ENCODE measurements around the gene FAM83C. TPM values are rescaled to one million over a fixed set of nuclear protein-coding genes. Genes with fewer than 3 reads are reported as not detected.

The FAM83C gene
- polyA plus RNA-seq, 1 of the 3 experiments (the other 2 are of a cell fraction): not detected

GRCh38 chr20:35328689-35329088 is 36.5 kb upstream of the FAM83C start:
- Histone ChIP-seq H3K79me2 (ENCODE audit: insufficient read depth) (no peaks in the 10 kb centered on the region), H4K20me1 (ENCODE audit: insufficient read depth) (no peaks in the 10 kb centered on the region), H3K36me3 (replicated peaks in 1 of 2; ENCODE audit: control insufficient read depth in 1 of 2, insufficient read depth in 2 of 2, low read length in 1 of 2) (peaks cover 0 to 7% of the 10 kb centered on the region in 2 experiments), H3K27ac (ENCODE audit: low read depth in 2 of 2, low read length in 1 of 2) (no peak overlapping the region), H3K4me2 (no peak overlapping the region), H3K27me3 (ENCODE audit: insufficient read depth) (no peaks in the 10 kb centered on the region), H3F3A (replicated peaks; ENCODE audit: insufficient read depth) (peaks cover 3% of the 10 kb centered on the region), H3K4me1 (ENCODE audit: control insufficient read depth in 1 of 2, insufficient read depth in 2 of 2, low read depth in 1 of 2, low read length in 1 of 2) (peaks cover 16 to 17% of the 10 kb centered on the region in 2 experiments; a peak in 3 of 4 replicates), H3K4me3 (ENCODE audit: low read depth in 2 of 2, low read length in 1 of 2) (no peak overlapping the region), H2AFZ (ENCODE audit: low read depth) (no peak overlapping the region), H3K9me3 (no peaks in the 10 kb centered on the region), H3K9me2 (no peaks in the 10 kb centered on the region), H3K9ac (no peak overlapping the region)
- POLR2A ChIA-PET: no interaction called here
- WGBS (ENCODE audit: low lambda C conversion rate): 100% methylated on average over 4 of the region's 4 CpGs
- TF ChIP-seq FOSL2 (IDR thresholded peaks at IDR 0.05; ENCODE audit: borderline replicate concordance, low read depth) (no peak), TEAD4 (IDR thresholded peaks at IDR 0.05; ENCODE audit: borderline replicate concordance, insufficient read depth) (no peak), MAX (IDR thresholded peaks at IDR 0.05; ENCODE audit: low read depth) (no peak), CHD2 (IDR thresholded peaks at IDR 0.05; ENCODE audit: low read length, partially characterized antibody) (no peak), FOXM1 (IDR thresholded peaks at IDR 0.05; ENCODE audit: low read depth) (no peak), YY1 (IDR thresholded peaks at IDR 0.05; ENCODE audit: low read depth) (no peak), GATA2 (CRISPR knock-in tag; IDR thresholded peaks at IDR 0.05) (no peak), RAD21 (IDR thresholded peaks at IDR 0.05; ENCODE audit: low read length) (no peak), POLR2AphosphoS5 (IDR thresholded peaks at IDR 0.05; ENCODE audit: low read depth, low read length) (no peak), PBX3 (IDR thresholded peaks at IDR 0.05) (no peak), NRF1 (IDR thresholded peaks at IDR 0.05; ENCODE audit: low read depth, low read length) (no peak), MEF2A (IDR thresholded peaks at IDR 0.05; ENCODE audit: borderline replicate concordance, low read depth) (no peak), GABPA (IDR thresholded peaks at IDR 0.05; ENCODE audit: low read depth) (no peak)
- TF ChIP-seq, protein P1, sequence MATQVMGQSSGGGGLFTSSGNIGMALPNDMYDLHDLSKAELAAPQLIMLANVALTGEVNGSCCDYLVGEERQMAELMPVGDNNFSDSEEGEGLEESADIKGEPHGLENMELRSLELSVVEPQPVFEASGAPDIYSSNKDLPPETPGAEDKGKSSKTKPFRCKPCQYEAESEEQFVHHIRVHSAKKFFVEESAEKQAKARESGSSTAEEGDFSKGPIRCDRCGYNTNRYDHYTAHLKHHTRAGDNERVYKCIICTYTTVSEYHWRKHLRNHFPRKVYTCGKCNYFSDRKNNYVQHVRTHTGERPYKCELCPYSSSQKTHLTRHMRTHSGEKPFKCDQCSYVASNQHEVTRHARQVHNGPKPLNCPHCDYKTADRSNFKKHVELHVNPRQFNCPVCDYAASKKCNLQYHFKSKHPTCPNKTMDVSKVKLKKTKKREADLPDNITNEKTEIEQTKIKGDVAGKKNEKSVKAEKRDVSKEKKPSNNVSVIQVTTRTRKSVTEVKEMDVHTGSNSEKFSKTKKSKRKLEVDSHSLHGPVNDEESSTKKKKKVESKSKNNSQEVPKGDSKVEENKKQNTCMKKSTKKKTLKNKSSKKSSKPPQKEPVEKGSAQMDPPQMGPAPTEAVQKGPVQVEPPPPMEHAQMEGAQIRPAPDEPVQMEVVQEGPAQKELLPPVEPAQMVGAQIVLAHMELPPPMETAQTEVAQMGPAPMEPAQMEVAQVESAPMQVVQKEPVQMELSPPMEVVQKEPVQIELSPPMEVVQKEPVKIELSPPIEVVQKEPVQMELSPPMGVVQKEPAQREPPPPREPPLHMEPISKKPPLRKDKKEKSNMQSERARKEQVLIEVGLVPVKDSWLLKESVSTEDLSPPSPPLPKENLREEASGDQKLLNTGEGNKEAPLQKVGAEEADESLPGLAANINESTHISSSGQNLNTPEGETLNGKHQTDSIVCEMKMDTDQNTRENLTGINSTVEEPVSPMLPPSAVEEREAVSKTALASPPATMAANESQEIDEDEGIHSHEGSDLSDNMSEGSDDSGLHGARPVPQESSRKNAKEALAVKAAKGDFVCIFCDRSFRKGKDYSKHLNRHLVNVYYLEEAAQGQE (IDR thresholded peaks at IDR 0.05; ENCODE audit: low read depth, low read length): no peak
- CTCF ChIA-PET: interaction anchor here (2.0 kb wide), 1 partner anchor 24 kb away, joined by 8 read pairs; no protein-coding TSS in a partner anchor
- DNase-seq: no peak

Measured in SK-N-SH (cell line).